NT2/D1 (cell line): ENCODE measurements around the gene CXADR.

ENCODE experiments used
- SUZ12 ChIP-seq: IDR thresholded peaks from 2 replicates; pipeline ENCODE4 v1.6.1; 2011; ENCODE audit not compliant: insufficient read length, insufficient read depth; ENCODE audit errors: extremely low read depth
- YY1 ChIP-seq: IDR thresholded peaks from 2 replicates; pipeline ENCODE4 v1.6.1; 2011; ENCODE audit not compliant: insufficient read length, insufficient read depth
- ZNF274 ChIP-seq: IDR thresholded peaks from 2 replicates; pipeline ENCODE4 v1.6.1; 2011; ENCODE audit warnings: mild to moderate bottlenecking, low read depth, low read length

- no peak for TF ChIP-seq YY1
- TF ChIP-seq SUZ12: no peak
- no peak for TF ChIP-seq ZNF274
Measured at GRCh38 chr21:17523007-17523451, 10.2 kb downstream of the CXADR start.
